DMS153 (cell line): ENCODE measurements around the gene GHRL.

Experiments
- DNase-seq: peaks from one replicate; lab custom pipeline; 2025; lab: John Stamatoyannopoulos, UW

GHRL gene

GRCh38 chr3:10327592-10327991 is 34.8 kb upstream of the GHRL start:
- no peak for DNase-seq

- DNase-seq, result no peak
These were observed 29.6 kb upstream of the GHRL start for GRCh38 chr3:10322352-10322710.

GRCh38 chr3:10321630-10322351 is 29.0 kb upstream of the GHRL start:
- DNase-seq, result no peak

- no peak for DNase-seq
These were observed 27.6 kb upstream of the GHRL start for GRCh38 chr3:10320320-10320677.

GRCh38 chr3:10319804-10320203 is 27.1 kb upstream of the GHRL start:
- no peak for DNase-seq

GRCh38 chr3:10319251-10319650 is 26.5 kb upstream of the GHRL start:
- no peak for DNase-seq

- no peak for DNase-seq
These were observed 25.2 kb upstream of the GHRL start for GRCh38 chr3:10317961-10318350.

- no peak for DNase-seq
These were observed 24.7 kb upstream of the GHRL start for GRCh38 chr3:10317311-10317960.

- no peak for DNase-seq
These were observed 23.1 kb upstream of the GHRL start for GRCh38 chr3:10315771-10316344.

- DNase-seq, result no peak
These were observed 22.4 kb upstream of the GHRL start for GRCh38 chr3:10315101-10315500.

GRCh38 chr3:10312861-10313260 is 20.1 kb upstream of the GHRL start:
- DNase-seq, result no peak

- DNase-seq, result no peak
These were observed 19.6 kb upstream of the GHRL start for GRCh38 chr3:10312391-10312790.

- no peak for DNase-seq
These were observed 19.0 kb upstream of the GHRL start for GRCh38 chr3:10311710-10312109.

- no peak for DNase-seq
These were observed 17.8 kb upstream of the GHRL start for GRCh38 chr3:10310578-10310977.

GRCh38 chr3:10309736-10310135 is 17.0 kb upstream of the GHRL start:
- DNase-seq, result no peak

- no peak for DNase-seq
These were observed 15.9 kb upstream of the GHRL start for GRCh38 chr3:10308678-10309077.

- no peak for DNase-seq
These were observed 13.4 kb upstream of the GHRL start for GRCh38 chr3:10306156-10306555.

GRCh38 chr3:10305331-10305902 is 12.7 kb upstream of the GHRL start:
- DNase-seq, result no peak

- no peak for DNase-seq
These were observed 12.2 kb upstream of the GHRL start for GRCh38 chr3:10304905-10305304.

GRCh38 chr3:10303785-10304184 is 11.0 kb upstream of the GHRL start:
- DNase-seq, result no peak

GRCh38 chr3:10303105-10303504 is 10.4 kb upstream of the GHRL start:
- DNase-seq, result no peak

GRCh38 chr3:10300087-10300486 is 7.3 kb upstream of the GHRL start:
- DNase-seq, result no peak

- no peak for DNase-seq
These were observed 6.9 kb upstream of the GHRL start for GRCh38 chr3:10299679-10300078.
